ENCODE measurements around the gene LRRC73.

GRCh38 chr6:43488667-43489276, 21.4 kb downstream of the LRRC73 start:
- TF ChIP-seq POLR2A (IDR thresholded peaks at IDR 0.05), result no peak
- no peak for TF ChIP-seq CTCF (IDR thresholded peaks at IDR 0.05 in 8 of 11, conservative IDR thresholded peaks at IDR 0.05 in 3 of 11)
- TF ChIP-seq POLR2AphosphoS5 (IDR thresholded peaks at IDR 0.05), result no peak

Data from spleen (tissue), 7 donors.